ENCODE measurements around the gene MYCN. TPM values are rescaled to one million over a fixed set of nuclear protein-coding genes. Genes with fewer than 3 reads are reported as not detected.
"Not testable (repeated sequence)": the region's sequence is repeated elsewhere in the genome, so short reads cannot be mapped to it uniquely, and the experiment has no call there.

Gene MYCN
- total RNA-seq, 1 donor from 2014 or later = not detected

DNA sequence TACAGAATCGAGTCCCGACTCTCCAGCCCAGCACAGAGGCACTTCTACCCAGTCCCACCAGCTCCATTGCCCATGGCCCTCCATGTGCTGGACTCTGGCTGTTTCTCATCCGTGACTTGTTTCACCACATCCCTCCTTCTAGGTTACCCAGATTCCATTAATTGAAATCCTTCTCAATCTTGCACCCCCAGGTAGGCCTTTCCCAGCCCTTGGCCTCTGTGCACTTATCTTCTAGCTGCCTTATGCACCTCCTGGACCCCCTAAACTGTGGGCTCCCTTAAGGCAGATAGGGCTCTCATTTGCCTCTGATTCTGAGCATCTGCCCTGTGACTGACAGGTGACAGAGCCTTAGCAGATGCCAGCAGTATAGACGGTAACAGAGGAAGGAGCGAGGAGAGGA lies 9.2 kb downstream of the MYCN start:
- Mint-ChIP-seq H3K27ac (no peak overlapping the region), H3K4me1 (no peaks in the 10 kb centered on the region), H3K9me3 (no peaks in the 10 kb centered on the region), H3K4me3 (no peak overlapping the region), H3K27me3 (peaks cover 16% of the 10 kb centered on the region), H3K36me3 (ENCODE audit: low read depth) (no peaks in the 10 kb centered on the region)
- no peak for DNase-seq
- intact Hi-C loops (cut with micrococcal nuclease) = no loop called here

DNA sequence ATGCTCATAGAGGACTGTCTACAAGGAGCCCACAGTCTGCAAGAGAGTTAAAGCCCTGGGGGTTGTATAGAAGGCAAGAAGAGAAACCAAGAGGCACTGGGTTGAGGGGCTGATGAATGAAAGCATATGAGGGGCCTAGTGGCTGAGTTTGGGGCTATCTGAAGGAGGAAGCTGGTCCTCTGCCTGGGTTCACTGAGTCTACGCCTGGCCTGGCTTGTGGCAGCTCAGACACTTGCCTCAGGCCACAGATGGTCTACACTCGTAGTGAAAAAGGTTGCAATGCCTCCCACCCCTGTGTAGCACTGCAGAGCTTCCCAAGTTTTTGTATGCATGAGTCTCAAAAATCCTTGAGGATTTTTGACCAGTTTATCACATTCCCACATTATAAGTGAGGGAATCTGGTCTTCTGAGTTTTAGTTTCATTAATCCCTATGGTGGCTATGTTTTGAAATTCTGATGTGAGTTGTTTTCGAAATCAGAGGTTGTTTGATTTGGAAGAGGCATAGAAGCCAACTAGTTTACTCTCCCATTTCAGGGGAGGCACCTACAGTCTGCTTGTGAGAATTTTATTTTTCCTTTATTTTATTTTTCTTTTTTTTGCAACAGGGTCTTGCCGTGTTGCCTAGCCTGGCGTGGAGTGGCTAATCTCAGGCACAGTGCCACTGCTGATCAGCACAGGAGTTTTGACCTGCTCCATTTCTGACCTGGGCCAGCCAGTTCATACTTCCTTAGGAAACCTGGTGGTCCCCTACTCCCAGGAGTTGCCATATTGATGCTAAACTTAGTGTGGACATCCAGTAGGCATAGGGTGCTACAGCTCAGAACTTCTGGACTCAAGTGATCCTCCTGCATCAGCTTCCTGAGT lies 10.0 kb downstream of the MYCN start:
- no peaks in the 10 kb centered on the region for H3K36me3 Mint-ChIP-seq (ENCODE audit: low read depth)
- H3K27me3 Mint-ChIP-seq = peaks cover 11% of the 10 kb centered on the region
- no peak overlapping the region for H3K27ac Mint-ChIP-seq
- H3K4me3 Mint-ChIP-seq = no peak overlapping the region
- no peaks in the 10 kb centered on the region for H3K4me1 Mint-ChIP-seq
- intact Hi-C loops (cut with micrococcal nuclease) = no loop called here
- H3K9me3 Mint-ChIP-seq = no peaks in the 10 kb centered on the region
- DNase-seq = no peak

DNA sequence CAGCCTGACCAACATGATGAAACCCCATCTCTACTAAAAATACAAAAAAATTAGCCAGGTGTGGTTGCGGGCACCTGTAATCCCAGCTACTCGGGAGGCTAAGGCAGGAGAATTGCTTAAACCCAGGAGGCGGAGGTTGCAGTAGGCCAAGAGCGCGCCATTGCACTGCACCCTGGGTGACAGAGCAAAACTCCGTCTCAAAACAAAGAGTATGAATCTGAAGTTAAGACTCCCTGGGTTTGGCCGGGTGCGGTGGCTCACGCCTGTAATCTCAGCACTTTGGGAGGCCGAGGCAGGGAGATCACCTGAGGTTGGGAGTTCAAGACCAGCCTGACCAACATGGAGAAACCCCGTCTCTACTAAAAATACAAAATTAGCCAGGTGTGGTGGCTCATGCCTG lies 11.6 kb downstream of the MYCN start:
- H3K27me3 Mint-ChIP-seq; intact Hi-C loops (cut with micrococcal nuclease); H3K27ac Mint-ChIP-seq; DNase-seq; H3K36me3 Mint-ChIP-seq (ENCODE audit: low read depth); H3K4me1 Mint-ChIP-seq; H3K9me3 Mint-ChIP-seq; H3K4me3 Mint-ChIP-seq: not testable (repeated sequence)

DNA sequence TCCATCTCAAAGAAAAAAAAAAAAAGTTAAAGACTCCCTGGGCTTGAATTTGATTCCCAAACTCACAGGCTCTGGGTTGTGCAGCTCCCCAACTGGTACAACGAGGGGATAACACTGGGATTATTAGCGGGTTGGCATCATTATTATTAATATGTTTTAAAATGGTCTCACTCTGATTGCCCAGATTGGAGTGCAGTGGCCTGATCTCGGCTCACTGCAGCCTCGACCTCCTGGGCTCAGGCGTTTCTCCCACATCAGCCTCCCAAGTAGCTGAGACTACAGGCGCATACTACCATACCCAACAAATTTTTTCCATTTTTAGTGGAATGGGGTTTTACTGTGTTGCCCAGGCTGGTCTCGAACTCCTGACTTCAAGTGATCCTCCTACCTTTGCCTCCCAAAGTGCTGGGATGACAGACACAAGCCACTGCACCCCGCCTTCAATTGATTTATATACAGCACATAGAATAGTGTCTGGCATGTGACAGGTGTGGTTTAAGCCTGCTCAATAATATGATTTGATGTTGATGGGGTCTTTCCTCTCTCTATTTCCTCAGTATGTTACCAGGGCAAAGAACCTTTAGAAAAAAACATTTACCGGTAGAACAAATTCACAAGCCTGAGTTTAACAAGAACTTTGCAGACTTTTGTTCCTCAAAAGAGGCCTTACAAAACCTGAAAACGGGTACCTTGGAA lies 12.2 kb downstream of the MYCN start:
- Mint-ChIP-seq H3K4me1 (no peaks in the 10 kb centered on the region), H3K27me3 (peaks cover 4% of the 10 kb centered on the region), H3K36me3 (ENCODE audit: low read depth) (no peaks in the 10 kb centered on the region), H3K4me3 (no peak overlapping the region), H3K27ac (no peak overlapping the region), H3K9me3 (no peaks in the 10 kb centered on the region)
- intact Hi-C loops (cut with micrococcal nuclease) = no loop called here
- no peak for DNase-seq

DNA sequence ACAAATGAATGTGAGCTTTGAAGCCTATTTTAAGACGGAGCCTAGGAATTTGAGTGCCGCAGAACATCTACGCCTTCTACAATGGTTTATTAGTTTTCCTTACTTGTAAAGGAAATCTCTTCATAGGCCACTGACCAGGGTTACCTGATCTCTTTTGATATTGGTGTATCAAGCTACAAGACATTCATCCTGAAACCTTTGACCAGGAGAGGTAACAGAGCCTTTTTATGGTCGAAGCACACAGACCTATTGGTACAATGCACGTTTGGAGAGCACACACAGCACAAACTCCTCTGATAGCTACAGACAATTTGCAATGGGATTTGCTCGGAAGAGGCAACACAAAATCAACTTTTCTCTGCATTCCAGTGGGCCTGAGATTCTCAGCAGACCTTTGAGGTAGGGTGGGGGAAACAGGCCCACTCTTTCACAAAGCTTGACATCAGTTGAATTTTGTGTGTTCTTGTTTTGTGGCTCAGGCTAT lies 12.8 kb downstream of the MYCN start:
- no peaks in the 10 kb centered on the region for H3K4me1 Mint-ChIP-seq
- no peaks in the 10 kb centered on the region for H3K9me3 Mint-ChIP-seq
- no peak overlapping the region for H3K4me3 Mint-ChIP-seq
- no peak overlapping the region for H3K27ac Mint-ChIP-seq
- H3K36me3 Mint-ChIP-seq (ENCODE audit: low read depth) = no peaks in the 10 kb centered on the region
- H3K27me3 Mint-ChIP-seq = peaks cover 4% of the 10 kb centered on the region
- no peak for DNase-seq
- intact Hi-C loops (cut with micrococcal nuclease) = no loop called here

DNA sequence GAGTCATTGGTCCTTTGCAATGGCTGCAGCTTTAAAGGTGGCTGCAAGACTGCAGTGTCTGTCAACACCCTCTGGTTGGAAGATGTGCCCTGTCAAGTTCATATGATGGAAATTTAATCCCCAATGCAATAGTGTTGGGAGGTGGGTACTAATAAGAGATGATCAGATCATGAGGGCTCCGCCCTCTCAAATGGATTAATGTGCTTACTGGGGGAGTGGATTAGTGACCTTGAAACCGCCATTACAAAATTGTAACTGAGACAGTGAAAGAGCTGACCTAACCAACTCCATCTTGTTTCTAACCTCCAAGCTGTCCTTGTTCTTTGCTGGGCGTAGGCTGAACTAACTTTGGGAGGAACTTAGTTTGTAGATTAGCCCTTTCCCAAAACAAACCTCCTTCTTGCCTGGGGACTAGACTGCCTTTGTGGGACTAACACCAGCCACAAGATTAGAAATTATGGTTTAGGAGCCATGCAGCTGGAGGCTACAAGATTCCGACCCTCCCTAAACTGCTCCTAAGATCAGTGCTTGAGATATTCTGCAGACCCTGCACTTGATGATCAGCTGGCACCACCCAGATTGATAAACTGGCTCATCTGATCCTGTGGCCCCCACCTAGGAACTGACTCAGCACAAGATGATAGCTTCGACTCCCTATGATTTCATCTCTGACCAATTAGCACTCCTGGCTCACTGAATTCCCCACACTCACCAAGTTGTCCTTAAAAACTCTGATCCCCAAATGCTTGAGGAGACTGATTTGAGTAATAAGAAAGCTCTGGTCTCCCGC lies 13.7 kb downstream of the MYCN start:
- Mint-ChIP-seq H3K36me3 (ENCODE audit: low read depth) (no peaks in the 10 kb centered on the region), H3K9me3 (no peaks in the 10 kb centered on the region), H3K27me3 (peaks cover 2% of the 10 kb centered on the region), H3K4me1 (no peaks in the 10 kb centered on the region), H3K4me3 (no peak overlapping the region), H3K27ac (no peak overlapping the region)
- no peak for DNase-seq
- intact Hi-C loops (cut with micrococcal nuclease) = no loop called here

DNA sequence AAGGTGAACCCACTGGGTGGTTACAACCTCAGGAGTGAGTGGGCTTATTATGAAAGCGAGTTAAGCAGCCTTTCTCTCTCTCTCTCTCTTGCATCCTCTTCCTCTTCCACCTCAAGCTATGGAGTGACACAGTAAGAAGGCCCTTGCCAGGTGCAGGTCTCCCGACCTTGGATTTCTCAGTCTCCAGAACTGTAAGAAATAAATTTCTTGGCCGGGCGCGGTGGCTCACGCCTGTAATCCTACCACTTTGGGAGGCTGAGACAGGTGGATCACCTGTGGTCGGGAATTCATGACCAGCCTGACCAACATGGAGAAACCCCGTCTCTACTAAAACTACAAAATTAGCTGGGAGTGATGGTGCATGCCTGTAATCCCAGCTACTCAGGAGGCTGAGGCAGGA lies 14.4 kb downstream of the MYCN start:
- H3K27me3 Mint-ChIP-seq = no peaks in the 10 kb centered on the region
- intact Hi-C loops (cut with micrococcal nuclease) = no loop called here
- H3K9me3 Mint-ChIP-seq = no peaks in the 10 kb centered on the region
- H3K4me1 Mint-ChIP-seq = no peaks in the 10 kb centered on the region
- H3K27ac Mint-ChIP-seq = no peak overlapping the region
- no peak overlapping the region for H3K4me3 Mint-ChIP-seq
- H3K36me3 Mint-ChIP-seq (ENCODE audit: low read depth) = no peaks in the 10 kb centered on the region
- no peak for DNase-seq

DNA sequence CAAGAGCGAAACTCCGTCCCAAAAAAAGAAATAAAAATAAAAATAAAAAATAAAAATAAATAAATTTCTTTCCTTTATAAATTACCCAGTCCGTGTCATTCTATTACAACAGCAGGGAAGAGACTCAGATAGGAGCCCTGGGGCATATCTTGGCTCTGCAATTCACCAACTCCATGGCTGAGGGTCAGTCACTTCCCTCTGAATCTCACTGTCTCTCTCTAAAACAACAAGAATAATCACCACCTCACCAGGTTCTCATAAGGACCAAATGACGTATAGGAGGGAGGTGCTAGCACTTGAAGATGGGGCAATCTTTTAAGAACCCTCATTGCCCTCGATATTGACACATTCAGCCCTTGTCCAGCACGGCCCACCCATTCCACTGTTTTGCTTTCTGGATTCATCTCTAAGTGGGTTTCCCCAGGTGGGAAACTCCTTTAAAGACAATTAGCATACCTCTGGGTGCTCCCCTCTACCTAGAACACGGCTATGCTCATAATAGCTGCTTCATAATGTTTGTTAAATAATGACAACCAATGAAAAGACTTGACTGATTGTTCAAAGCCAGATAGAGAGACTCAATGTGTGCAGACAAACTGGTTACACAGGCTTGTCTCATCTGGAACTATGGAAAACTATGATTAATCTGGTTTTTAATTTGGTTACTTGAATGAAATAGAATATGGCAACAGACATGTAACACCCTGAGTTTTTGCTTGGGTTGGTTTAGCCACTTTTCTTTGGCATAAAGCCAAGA lies 15.1 kb downstream of the MYCN start:
- no peaks in the 10 kb centered on the region for H3K9me3 Mint-ChIP-seq

DNA sequence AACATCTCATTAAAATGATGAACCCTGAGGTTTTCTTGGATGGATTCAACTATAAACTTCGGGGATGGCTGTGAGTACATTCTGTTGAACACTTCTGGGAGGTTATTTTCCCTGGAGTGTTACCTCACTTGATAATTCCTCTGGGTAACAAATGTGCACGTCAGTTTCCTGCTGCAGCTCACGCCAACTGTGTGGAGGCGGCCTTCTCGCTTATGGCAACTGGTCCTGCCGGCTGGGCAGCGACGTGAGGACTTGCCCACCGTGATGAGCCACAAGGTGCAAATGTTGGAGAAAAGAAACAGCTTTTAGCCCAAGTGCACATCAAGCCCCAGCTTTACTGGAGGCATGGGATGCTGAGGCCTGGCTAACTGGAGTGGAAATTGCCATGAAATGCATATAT lies 15.9 kb downstream of the MYCN start:
- intact Hi-C loops (cut with micrococcal nuclease) = no loop called here
- Mint-ChIP-seq H3K27me3 (peaks cover 1% of the 10 kb centered on the region), H3K4me3 (no peak overlapping the region), H3K27ac (no peak overlapping the region), H3K4me1 (no peaks in the 10 kb centered on the region), H3K36me3 (ENCODE audit: low read depth) (no peaks in the 10 kb centered on the region), H3K9me3 (no peaks in the 10 kb centered on the region)
- DNase-seq = no peak

More for the DNA sequence above, 15.1 kb downstream of the MYCN start:
- H3K36me3 Mint-ChIP-seq (ENCODE audit: low read depth) = no peaks in the 10 kb centered on the region
- no peak overlapping the region for H3K4me3 Mint-ChIP-seq
- no peak overlapping the region for H3K27ac Mint-ChIP-seq
- no peaks in the 10 kb centered on the region for H3K27me3 Mint-ChIP-seq
- no peaks in the 10 kb centered on the region for H3K4me1 Mint-ChIP-seq
- DNase-seq = no peak
- intact Hi-C loops (cut with micrococcal nuclease) = no loop called here

DNA sequence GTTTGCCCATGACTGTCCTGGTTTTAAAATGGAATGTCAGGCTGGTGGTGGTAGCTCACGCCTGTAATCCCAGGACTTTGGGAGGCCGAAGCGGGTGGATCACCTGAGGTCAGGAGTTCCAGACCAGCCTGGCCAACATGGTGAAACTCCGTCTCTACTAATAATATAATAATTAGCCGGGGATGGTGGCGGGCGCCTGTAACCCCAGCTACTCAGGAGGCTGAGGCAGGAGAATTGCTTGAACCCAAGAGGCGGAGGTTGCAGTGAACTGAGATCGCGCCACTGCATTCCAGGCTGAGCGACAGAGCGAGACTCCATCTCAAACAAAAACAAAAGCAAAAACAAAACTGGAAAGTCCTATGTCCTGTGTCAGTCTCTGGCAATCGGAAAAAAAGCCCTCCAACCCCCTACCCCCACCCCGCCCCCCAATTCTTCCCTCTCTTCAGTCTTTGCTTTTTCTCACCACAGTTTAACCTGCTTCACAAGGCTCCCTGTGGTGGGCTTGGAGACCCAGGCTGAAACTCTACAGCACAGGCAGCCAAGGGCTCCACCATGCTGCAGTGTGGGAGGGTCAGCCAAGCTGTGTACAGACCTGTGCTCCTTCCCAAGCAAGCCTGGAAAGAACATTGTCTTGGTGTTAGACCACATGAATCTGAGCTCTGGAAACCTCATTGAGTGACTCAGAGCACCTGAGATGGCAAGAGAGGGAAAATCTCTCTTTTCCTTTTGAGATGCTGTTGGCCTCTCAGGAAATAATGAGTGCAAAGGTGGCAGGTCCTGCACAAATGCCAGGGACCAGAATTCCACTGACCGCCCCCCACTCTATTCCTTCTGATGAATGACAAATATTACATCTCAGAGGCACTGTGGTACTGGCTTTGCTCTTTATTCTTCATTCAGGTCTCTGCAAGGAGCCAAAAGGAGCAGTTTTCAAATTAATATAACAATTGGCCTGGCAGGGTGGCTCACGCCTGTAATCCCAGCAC lies 16.7 kb downstream of the MYCN start:
- no peak overlapping the region for H3K27ac Mint-ChIP-seq
- peaks cover 1% of the 10 kb centered on the region for H3K27me3 Mint-ChIP-seq
- intact Hi-C loops (cut with micrococcal nuclease) = no loop called here

DNA sequence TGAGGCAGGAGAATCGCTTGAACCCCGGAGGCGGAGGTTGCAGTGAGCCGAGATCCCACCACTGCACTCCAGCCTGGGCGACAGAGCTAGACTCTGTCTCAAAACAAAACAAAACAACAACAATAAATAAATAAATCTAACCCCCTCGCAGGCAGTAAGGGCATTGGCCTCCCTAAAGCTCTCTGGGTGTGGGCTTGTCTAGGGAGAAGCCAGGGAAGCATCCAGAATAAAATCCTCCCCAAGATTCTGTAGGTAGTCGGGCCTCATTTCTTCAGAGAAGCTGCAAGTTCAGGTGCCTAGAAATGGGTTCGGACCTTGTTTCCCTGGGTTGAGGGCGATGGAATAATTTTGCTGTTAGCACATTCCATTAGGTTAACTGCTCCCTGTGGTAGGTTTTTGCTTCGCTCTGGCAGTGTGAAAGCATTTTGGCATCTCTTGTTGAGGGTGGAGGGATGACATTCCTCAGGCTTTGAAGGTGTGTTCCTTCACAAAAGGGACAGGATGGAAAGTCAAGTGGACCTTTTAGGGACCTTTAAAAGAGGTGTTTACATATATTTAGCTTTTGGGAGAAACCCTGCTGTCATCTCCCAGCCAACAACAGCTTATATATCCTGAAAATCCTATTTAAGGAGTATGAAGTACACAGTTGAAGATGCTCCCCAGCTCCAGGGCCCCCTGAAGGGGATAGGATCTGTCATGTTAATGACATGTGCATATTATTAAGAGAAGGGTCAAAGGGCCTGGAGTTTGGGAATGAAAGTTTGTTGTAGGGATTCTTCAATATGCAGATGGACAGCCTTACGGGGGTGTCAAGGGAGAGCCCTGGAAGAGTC lies 17.7 kb downstream of the MYCN start:
- no peak overlapping the region for H3K4me3 Mint-ChIP-seq
- H3K27me3 Mint-ChIP-seq = peaks cover 1% of the 10 kb centered on the region
- intact Hi-C loops (cut with micrococcal nuclease) = no loop called here
- H3K4me1 Mint-ChIP-seq = no peaks in the 10 kb centered on the region
- DNase-seq = no peak
- no peaks in the 10 kb centered on the region for H3K36me3 Mint-ChIP-seq (ENCODE audit: low read depth)
- no peak overlapping the region for H3K27ac Mint-ChIP-seq
- no peaks in the 10 kb centered on the region for H3K9me3 Mint-ChIP-seq

More for the DNA sequence above, 16.7 kb downstream of the MYCN start:
- H3K9me3 Mint-ChIP-seq = no peaks in the 10 kb centered on the region
- H3K36me3 Mint-ChIP-seq (ENCODE audit: low read depth) = no peaks in the 10 kb centered on the region
- no peak for DNase-seq
- no peak overlapping the region for H3K4me3 Mint-ChIP-seq
- no peaks in the 10 kb centered on the region for H3K4me1 Mint-ChIP-seq

Measured in activated CD4-positive, alpha-beta T cell treated with anti-CD3 and anti-CD28 coated beads, Interleukin-2, amount 10 ng/mL, durations not matched to agents 24 days and 14 days (primary cell).